ENCODE results near the gene OR52R1.

DNA sequence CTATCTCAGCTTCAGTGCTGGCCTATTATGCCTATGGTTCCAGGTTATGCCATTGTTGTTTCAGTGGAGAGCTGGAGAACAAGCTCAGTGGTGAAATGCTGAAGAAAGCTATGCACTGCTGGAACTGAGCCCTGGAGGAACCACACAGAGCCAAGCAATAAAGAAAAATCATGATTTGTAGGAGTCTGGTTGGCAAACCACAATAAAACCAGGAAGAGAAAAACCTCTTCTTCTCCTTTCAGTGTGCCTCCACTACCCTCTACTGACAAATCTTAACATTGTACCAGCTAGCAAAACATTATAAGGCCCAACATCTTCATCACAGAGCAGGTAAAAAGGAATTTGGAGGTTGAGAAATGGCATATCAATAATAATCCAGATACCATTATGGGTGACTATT is 22.2 kb upstream of the OR52R1 start:
- TF ChIP-seq CTCF (IDR thresholded peaks at IDR 0.05) = peak in 3 of 4 experiments; percentile 7 to 38 (median 34)
- no peak for TF ChIP-seq POLR2A (IDR thresholded peaks at IDR 0.05)

Data from uterus (tissue), 2 donors.